ENCODE measurements around the gene PXK.
"Not testable (repeated sequence)": the region's sequence is repeated elsewhere in the genome, so short reads cannot be mapped to it uniquely, and the experiment has no call there.

PXK gene

GRCh38 chr3:58424613-58425012 is 91.9 kb downstream of the PXK start:
- no peak for DNase-seq

DNA sequence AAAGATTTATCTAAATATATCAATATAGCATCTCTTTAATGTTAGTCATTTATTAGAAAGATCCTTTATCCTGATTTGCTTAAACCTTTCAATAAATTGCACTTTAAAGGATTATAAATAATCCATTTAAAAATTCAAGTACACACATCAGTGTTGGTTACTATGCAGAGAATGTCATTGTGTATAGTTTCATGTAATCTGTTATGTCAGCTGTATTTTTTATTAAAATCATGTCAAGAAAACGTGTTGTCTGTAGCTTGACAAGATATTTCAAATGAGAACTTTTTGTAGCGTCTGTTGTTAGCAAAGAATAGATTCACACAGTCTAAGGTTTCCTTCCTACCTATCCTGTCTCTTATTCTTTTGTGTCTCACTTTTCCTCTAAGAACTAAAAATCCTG is 93.1 kb downstream of the PXK start:
- no peak for DNase-seq

GRCh38 chr3:58427661-58428361 is 95.1 kb downstream of the PXK start:
- no peak for DNase-seq

- no peak for DNase-seq
Measured at GRCh38 chr3:58429657-58430056, 97.0 kb downstream of the PXK start.

- DNase-seq = no peak
Measured at GRCh38 chr3:58432905-58433304, 100.2 kb downstream of the PXK start.

- peak; percentile 96 for DNase-seq
Measured at GRCh38 chr3:58433400-58434167, 100.9 kb downstream of the PXK start, which contains the start of gene PDHB. PDHB (minus strand) TSS chr3:58433832; CDS start chr3:58433809, 23 bp downstream.

DNA sequence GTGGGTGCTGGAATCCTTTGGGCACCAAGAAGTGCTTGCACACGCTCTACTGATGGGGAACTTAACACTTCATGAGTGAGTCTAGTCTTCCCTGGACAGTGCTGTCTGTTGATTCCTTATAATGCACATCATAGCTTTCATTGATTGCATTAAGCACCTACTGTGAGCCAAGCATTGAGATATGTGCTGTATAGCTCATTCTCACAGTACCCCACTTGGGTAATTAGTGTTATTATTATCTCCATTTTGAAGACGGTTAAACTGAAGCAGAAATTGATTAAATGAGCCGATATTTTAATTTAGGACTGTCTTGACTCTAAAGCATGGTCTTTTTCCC is 101.4 kb downstream of the PXK start:
- no peak for DNase-seq

GRCh38 chr3:58434511-58434910 is 101.8 kb downstream of the PXK start:
- no peak for DNase-seq

DNA sequence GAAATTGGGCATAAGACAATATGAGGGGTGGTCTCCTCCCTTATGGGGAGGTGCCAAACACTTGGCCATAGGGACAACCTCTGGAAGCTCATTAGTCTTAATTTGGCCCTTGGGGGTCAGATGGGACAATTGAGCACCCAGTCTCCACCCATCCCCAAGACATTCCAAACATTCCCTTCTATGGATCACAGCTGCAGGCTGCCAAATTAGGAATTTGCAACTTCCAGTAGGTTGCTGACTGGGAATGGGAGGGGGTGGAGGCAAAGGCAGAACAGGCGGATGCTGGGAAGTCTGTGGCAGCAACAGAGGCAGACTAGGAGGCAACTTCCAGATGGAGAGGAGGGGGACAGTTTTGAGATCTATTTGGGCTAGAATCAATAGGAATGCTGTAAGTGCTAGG is 102.3 kb downstream of the PXK start:
- DNase-seq = no peak

- DNase-seq = not testable (repeated sequence)
Measured at GRCh38 chr3:58437276-58437675, 104.6 kb downstream of the PXK start.

DNA sequence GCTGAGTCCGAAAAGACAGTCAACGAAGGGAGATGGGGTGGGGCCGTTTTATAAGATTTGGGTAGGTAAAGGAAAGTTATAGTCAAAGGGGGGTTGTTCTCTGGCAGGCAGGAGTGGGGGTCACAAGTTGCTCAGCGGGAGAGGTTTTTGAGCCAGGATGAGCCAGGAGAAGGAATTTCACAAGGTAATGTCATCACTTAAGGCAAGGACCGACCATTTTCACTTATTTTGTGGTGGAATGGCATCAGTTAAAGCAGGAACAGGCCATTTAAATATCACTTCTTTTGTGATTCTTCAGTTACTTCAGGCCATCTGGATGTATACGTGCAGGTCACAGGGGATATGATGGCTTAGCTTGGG is 108.3 kb downstream of the PXK start:
- DNase-seq = not testable (repeated sequence)

DNA sequence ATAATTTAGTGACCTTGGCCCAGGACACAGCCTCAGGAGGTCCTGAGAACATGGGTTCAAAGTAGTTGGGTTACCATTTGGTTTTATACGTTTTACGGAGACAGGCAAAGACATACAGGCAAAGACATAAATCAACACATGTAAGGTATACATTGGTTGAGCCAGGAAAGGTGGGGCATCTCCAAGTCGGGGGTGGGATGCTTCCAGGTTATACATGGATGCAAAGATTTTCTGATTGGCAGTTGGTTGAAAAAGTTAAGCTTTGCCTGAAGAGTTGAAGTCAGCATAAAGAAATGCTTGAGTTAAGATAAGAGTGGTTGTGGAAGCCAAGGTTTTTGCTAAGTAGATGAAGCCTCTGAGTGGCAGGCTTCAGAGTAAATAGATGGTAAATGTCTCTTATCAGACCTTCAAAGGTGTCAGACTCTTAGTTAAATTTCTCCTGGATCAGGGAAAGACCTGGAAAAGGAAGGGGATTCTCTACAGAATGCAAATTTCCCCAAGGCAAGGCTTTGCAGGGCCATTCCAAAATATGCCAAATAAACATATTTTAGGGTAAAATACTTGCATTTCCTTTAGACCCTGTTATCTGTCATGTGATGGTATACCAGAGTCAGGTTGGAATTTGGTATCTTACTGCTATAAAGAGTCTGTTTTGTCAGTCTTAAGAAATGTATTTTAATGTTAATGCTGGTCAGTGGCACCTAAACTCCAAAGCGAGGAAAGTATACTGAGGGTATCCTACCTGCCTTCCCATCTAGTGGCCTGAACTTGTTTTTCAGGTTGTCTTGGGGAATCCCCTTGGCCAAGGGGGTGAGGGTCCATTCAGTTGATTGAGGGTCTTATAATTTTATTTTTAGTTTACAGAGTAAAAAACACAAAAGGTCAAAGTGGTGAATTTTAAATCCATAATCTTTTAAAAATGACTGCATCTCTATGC is 109.1 kb downstream of the PXK start:
- no peak for DNase-seq

DNA sequence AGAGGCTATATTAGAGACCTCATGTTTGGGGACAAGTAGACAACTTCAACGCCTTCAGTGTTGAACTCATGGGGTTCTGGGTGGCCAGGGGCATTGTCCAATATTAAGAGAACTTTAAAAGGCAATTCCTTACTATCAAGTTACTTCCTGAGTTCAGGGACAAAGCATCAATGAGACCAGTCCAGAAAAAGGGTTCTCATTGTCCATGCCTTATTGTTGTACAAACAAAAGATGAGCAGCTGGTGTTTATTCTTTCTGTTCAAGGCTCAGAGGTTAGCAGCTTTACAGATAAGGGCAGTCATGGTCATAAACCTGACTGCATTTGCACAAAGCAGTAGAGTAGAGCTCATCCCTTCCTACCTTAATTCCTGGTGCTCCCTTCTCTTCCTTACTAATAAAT is 119.5 kb downstream of the PXK start:
- DNase-seq = no peak

DNA sequence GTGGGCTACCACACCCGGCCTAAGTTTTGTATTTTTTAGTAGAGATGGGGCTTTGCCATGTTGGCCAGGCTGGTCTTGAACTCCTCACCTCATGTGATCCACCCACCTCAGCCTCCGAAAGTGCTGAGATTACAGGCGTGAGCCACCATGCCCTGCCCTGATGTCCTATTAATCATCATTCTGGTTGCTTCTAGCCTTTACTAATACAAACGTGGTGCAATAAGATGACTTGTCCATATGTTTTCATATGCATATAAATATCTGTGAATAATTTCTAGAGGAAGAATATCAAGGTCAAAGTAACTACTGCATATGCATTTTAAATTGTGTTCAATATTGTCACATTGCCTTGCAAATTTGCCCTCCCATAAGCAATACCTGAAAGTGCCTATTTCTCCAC is 126.5 kb downstream of the PXK start:
- DNase-seq = no peak

DNA sequence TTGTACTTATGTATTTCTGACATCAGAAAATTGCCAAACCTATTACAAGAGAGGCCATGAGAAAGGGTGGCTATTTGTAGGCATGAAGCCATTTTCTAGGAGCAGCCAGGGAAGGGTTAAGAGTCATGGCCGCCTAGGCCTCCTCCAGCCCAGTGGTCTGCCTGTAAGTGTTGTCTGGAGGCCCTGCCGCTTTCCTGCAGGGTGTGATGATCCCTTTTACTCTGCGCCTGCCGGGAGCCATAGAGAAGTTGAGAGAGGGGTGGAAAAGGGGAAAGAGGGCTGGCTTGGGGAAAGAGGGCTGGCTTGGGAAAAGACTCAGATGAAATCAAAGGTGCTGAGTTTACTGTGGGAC is 130.1 kb downstream of the PXK start:
- no peak for DNase-seq

DNA sequence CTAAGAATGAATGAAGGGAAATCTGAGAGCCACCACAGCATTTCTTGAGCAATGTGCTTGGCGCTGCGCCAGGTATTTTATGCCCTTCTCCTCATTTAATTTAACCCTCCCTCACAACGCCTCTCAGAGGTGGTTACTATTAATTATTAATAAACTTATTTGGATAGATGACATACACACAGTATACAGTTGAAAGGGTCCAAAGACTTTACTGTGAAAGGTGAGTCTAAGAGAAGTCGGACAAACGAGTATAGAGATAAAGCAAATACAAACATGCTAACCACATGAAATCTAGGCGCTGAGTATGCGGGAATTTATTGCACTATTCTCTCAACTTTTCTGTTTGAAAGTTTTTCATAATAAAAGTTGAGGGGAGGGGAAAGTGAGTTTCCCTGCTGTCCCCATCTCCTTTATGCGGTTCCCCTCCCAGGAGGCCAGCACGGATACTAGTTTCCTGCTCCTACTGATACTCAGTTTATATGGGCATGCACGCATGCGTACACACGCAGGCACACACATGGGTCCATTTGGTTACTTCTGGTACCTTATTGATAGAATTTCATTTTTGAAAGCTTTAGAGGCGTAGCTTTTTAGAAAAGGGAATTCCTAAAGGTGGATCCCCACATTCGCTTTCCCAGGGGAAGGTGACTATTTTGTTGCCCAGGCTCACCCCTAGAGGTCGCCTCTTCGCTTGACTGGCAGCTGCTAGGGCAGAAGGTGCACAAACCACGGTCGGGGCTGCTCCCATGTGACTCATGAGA is 130.7 kb downstream of the PXK start:
- DNase-seq = peak; percentile 88

- DNase-seq = no peak
Measured at GRCh38 chr3:58463942-58464271, 131.2 kb downstream of the PXK start.

DNA sequence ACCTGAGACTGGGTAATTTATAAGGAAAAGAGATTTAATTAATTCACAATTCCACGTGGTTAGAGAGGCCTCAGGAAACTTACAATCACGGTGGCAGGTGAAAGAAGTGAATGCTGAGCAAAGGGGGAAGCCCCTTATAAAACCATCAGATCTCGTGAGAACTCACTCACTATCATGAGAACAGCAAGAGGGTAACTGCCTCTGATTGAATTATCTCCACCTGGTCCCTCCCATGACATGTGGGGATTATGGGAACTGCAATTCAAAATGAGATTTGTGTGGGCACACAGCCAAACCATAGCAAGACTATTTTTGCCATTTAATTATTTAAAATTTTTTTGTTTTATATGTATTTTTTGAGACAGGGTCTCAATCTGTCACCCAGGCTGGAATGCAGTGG is 132.2 kb downstream of the PXK start:
- DNase-seq = no peak

DNA sequence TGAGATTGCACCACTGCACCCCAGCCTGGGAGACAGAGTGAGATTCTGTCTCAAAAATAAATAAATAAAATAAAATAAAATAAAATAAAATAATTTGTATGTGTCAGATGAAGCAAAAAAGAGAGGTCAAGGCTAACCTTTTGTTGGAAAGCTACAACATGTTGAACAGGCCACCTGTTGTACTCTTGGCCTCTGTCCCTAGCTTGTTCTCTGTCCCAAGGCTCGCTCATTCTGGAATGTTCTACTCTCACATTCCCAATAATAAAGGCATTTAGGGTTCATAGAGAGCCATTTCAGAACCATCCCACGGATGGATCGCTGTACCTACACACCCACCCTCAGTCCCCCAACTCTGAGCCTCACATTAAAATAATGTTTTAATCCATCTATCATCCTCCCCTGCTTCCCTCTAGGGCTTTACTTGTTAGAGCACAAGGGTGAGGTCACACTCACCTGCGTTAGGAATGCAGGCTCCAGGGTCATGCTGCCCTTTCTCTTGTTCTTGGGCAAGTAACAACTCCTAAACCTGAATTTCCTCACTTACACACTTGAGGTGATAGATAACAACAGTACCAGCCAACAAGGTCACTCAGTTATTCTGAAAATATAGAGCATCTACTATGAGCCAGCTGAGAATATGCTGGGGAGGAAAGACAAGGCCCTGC is 134.3 kb downstream of the PXK start:
- DNase-seq = no peak

- DNase-seq = no peak
Measured at GRCh38 chr3:58469096-58469495, 136.4 kb downstream of the PXK start.

GRCh38 chr3:58470363-58471024 is 137.8 kb downstream of the PXK start:
- DNase-seq = no peak

Measured in activated effector memory CD4-positive, alpha-beta T cell treated with anti-CD3 and anti-CD28 coated beads, Interleukin-2, amount 50 U/mL, for 16 hours (primary cell).